Endodermal cell (in vitro differentiated cells): ENCODE results near the gene JMJD7. TPM values are rescaled to one million over a fixed set of nuclear protein-coding genes. Genes with fewer than 3 reads are reported as not detected.
"Not testable (repeated sequence)": the region's sequence is repeated elsewhere in the genome, so short reads cannot be mapped to it uniquely, and the experiment has no call there.

Experiments
- DNase-seq: peaks from one replicate; pipeline ENCODE4 v3.0.0-alpha.2; 2017
- H3K27ac ChIP-seq: 2 replicates; pipeline ENCODE4 v1.5.1; 2013; ENCODE audit warnings: mild to moderate bottlenecking, low read depth, low read length, moderate library complexity
- H3K27me3 ChIP-seq: 2 replicates; pipeline ENCODE4 v1.6.1; 2013; ENCODE audit warnings: mild to moderate bottlenecking, low read length, moderate library complexity; ENCODE audit not compliant: insufficient read depth, control insufficient read depth, poor library complexity, severe bottlenecking
- H3K36me3 ChIP-seq: 2 replicates; pipeline ENCODE4 v1.7.0; 2013; ENCODE audit warnings: mild to moderate bottlenecking, low read length, moderate library complexity; ENCODE audit not compliant: control insufficient read depth, insufficient read depth
- H3K4me1 ChIP-seq: one replicate; pipeline ENCODE4 v1.7.0; 2013; ENCODE audit warnings: low read length; ENCODE audit not compliant: control insufficient read depth, insufficient read depth
- H3K4me3 ChIP-seq: 2 replicates; pipeline ENCODE4 v1.5.1; 2013; ENCODE audit warnings: mild to moderate bottlenecking, low read length, moderate library complexity
- H3K9ac ChIP-seq: 2 replicates; pipeline ENCODE4 v1.6.1; 2013; ENCODE audit warnings: mild to moderate bottlenecking, low read length, moderate library complexity; ENCODE audit not compliant: poor library complexity, severe bottlenecking; ENCODE audit errors: extremely low read depth
- H3K9me3 ChIP-seq: 2 replicates; pipeline ENCODE4 v1.6.1; 2013; ENCODE audit warnings: mild to moderate bottlenecking, low read length, moderate library complexity; ENCODE audit not compliant: control insufficient read depth
- H3K27ac Mint-ChIP-seq: 2 replicates; pipeline ENCODE4 v1.8.0; 2020; ENCODE audit warnings: mixed read lengths
- H3K27me3 Mint-ChIP-seq: 2 replicates; pipeline ENCODE4 v1.8.0; 2021; ENCODE audit warnings: mild to moderate bottlenecking, mixed read lengths; ENCODE audit not compliant: insufficient read depth
- H3K36me3 Mint-ChIP-seq: 2 replicates; pipeline ENCODE4 v1.8.0; 2020; ENCODE audit warnings: low read depth, mixed read lengths
- H3K4me1 Mint-ChIP-seq: 2 replicates; pipeline ENCODE4 v1.8.0; 2020; ENCODE audit warnings: mixed read lengths
- H3K4me3 Mint-ChIP-seq: 2 replicates; pipeline ENCODE4 v1.8.0; 2020; ENCODE audit warnings: mild to moderate bottlenecking, moderate library complexity, mixed read lengths
- H3K9me3 Mint-ChIP-seq: 2 replicates; pipeline ENCODE4 v1.8.0; 2020; ENCODE audit warnings: mild to moderate bottlenecking, mixed read lengths
- CTCF ChIP-seq: fragments of 200-600 bp; sonication (generic); conservative IDR thresholded peaks from 2 replicates; pipeline ENCODE4 v1.5.0; 2021; ENCODE audit warnings: antibody characterized with exemption, mild to moderate bottlenecking
- WGBS, 2 experiments: methylation state at CpG; one replicate each; pipeline versions ENCODE4 v1.1.5 to v1.1.7; 2013; ENCODE audit warnings: missing lambda C conversion rate in 2 of 2, mixed read lengths in 1 of 2; ENCODE audit not compliant: insufficient coverage in 1 of 2, insufficient read length in 1 of 2; 5-methylcytosine and 5-hydroxymethylcytosine counted together
- total RNA-seq, 2 donors: library from RNA; stranded (reverse); fragmentation: NEBNext Ultra II Directional in 1 of 2; extraction: Animal tissue kit (Norgen Biotek cat#: 25700) in 1 of 2; gene quantifications; 2 replicates in 1 of 2; 3 replicates in 1 of 2; pipeline ENCODE4 v1.2.1, GENCODE V29; 2021

Gene JMJD7
- total RNA-seq, 2 donors from 2014 or later, result 18.4 to 22.1 TPM

GRCh38 chr15:41828807-41829141 lies 882 bp downstream of the JMJD7 start:
- Histone ChIP-seq H3K27ac (no peak overlapping the region), H3K4me1 (peaks cover 4% of the 10 kb centered on the region), H3K27me3 (no peaks in the 10 kb centered on the region), H3K4me3 (peak overlapping the region; percentile 94), H3K36me3 (no peaks in the 10 kb centered on the region), H3K9ac (peak overlapping the region; percentile 90), H3K9me3 (no peaks in the 10 kb centered on the region)
- TF ChIP-seq CTCF, result no peak
- Mint-ChIP-seq H3K36me3 (peaks cover 18% of the 10 kb centered on the region), H3K4me3 (peak overlapping the region; percentile 82), H3K27me3 (peaks cover 3% of the 10 kb centered on the region), H3K9me3 (no peaks in the 10 kb centered on the region), H3K27ac (no peak overlapping the region), H3K4me1 (peaks cover 5% of the 10 kb centered on the region)
- no peak for DNase-seq
- WGBS, 2 experiments, result 42 to 52% methylated on average over 6 of the region's 6 CpGs

DNA sequence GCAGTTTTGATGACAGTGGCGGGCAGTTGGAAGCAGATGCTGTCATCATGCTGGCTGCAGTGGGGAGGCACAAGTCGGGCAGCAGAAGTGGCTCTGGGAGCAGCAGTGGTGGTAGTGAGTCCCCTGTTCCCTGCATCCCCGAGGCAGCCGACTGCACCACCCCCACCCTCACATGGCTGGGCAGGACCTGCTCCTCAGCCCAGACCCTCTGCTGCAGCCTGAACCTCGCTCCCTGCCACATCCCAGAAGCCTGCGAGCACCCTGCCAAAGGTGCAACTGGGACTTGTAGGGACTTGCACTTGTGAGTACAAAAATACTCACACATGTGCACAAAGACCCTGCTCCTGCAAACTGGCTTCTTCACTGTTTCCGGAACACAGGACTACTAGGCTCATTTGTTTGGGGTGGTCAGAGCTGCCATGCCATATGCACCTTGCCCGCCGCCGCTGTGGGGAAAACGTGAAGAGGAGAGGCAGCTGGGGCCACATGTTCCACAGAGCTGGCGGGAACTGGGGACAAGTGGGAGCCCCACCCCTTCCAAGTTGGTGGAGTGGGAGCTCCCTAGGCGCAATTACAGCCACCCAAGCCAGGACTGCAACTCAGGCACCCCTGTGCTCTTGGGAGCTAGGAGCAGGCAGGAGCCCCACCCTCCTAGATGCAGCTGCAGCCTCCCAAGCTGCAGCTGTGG lies 2.2 kb downstream of the JMJD7 start:
- Mint-ChIP-seq H3K4me3 (no peak overlapping the region), H3K27ac (no peak overlapping the region), H3K4me1 (peaks cover 5% of the 10 kb centered on the region), H3K9me3 (no peaks in the 10 kb centered on the region), H3K27me3 (peaks cover 3% of the 10 kb centered on the region), H3K36me3 (peaks cover 10% of the 10 kb centered on the region)
- peaks cover 4% of the 10 kb centered on the region for H3K4me1 ChIP-seq
- H3K9me3 ChIP-seq, result no peaks in the 10 kb centered on the region
- H3K27me3 ChIP-seq, result no peaks in the 10 kb centered on the region
- no peak overlapping the region for H3K9ac ChIP-seq
- no peaks in the 10 kb centered on the region for H3K36me3 ChIP-seq
- no peak for TF ChIP-seq CTCF
- no peak overlapping the region for H3K4me3 ChIP-seq
- no peak overlapping the region for H3K27ac ChIP-seq
- 92 to 97% methylated on average over 6 to 13 of the region's 13 CpGs for WGBS, 2 experiments
- no peak for DNase-seq

DNA sequence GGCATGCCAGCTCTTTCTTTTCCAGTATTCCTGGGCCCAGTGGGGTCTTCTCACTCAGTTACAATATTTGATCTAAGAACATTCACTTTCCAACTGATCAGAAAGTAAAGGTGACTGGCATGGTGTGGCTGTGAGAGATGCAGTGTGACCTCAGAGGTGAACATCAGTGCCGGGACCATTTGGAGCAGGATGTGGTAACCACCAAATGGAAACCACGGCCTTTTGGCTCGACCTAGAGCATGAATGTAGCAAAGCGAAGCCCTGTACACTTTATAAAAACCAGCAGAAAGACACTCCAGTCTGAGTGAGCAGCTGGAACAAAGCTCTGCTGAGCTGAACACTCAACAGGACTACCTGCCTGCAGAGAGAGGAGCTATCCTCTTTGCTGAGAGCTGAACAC lies 3.4 kb downstream of the JMJD7 start:
- not testable (repeated sequence) for H3K27me3 Mint-ChIP-seq, H3K27ac ChIP-seq, DNase-seq, H3K4me1 ChIP-seq, H3K36me3 ChIP-seq, H3K27me3 ChIP-seq, H3K4me3 ChIP-seq, H3K9ac ChIP-seq, H3K9me3 Mint-ChIP-seq, H3K4me3 Mint-ChIP-seq, H3K4me1 Mint-ChIP-seq, H3K27ac Mint-ChIP-seq, H3K9me3 ChIP-seq
- 90 to 91% methylated on average over 2 to 4 of the region's 4 CpGs for WGBS, 2 experiments
- peaks cover 10% of the 10 kb centered on the region for H3K36me3 Mint-ChIP-seq

GRCh38 chr15:41832208-41832607 lies 4.3 kb downstream of the JMJD7 start:
- Mint-ChIP-seq H3K4me1 (peaks cover 5% of the 10 kb centered on the region), H3K4me3 (no peak overlapping the region), H3K9me3 (no peaks in the 10 kb centered on the region), H3K27me3 (peaks cover 1% of the 10 kb centered on the region), H3K36me3 (peaks cover 15% of the 10 kb centered on the region), H3K27ac (no peak overlapping the region)
- H3K27me3 ChIP-seq, result no peaks in the 10 kb centered on the region
- DNase-seq, result no peak
- H3K4me1 ChIP-seq, result peaks cover 4% of the 10 kb centered on the region
- H3K9me3 ChIP-seq, result no peaks in the 10 kb centered on the region
- 93 to 99% methylated on average over 10 of the region's 10 CpGs for WGBS, 2 experiments
- H3K36me3 ChIP-seq, result no peaks in the 10 kb centered on the region
- no peak overlapping the region for H3K9ac ChIP-seq
- no peak overlapping the region for H3K4me3 ChIP-seq
- no peak for TF ChIP-seq CTCF
- H3K27ac ChIP-seq, result no peak overlapping the region
